ENCODE measurements around the gene CDK5R2. TPM values are rescaled to one million over a fixed set of nuclear protein-coding genes. Genes with fewer than 3 reads are reported as not detected.

Gene CDK5R2
- total and polyA plus RNA-seq, 10 donors = not detected

- no peaks in the 10 kb centered on the region for H3K9me3 ChIP-seq
- intact Hi-C loops (cut with DNase I; ENCODE audit: low total_unique reads) = no loop called here
- TF ChIP-seq CTCF (IDR thresholded peaks at IDR 0.05 in 8 of 11, conservative IDR thresholded peaks at IDR 0.05 in 3 of 11) (no peak), POLR2AphosphoS5 (IDR thresholded peaks at IDR 0.05) (no peak), POLR2A (IDR thresholded peaks at IDR 0.05) (no peak)
- no peak overlapping the region for H3K4me3 ChIP-seq
- DNase-seq = no peak
- H3K36me3 ChIP-seq = no peaks in the 10 kb centered on the region
- H3K4me1 ChIP-seq = peaks cover 3 to 9% (median 5%) of the 10 kb centered on the region in 6 donors
- peaks cover 0 to 91% (median 12%) of the 10 kb centered on the region in 7 donors for H3K27me3 ChIP-seq (replicated peaks in 1 of 7)
- H3K27ac ChIP-seq = no peak overlapping the region
- WGBS, 5 donors = 72 to 87% (median 84%) methylated on average over 8 of the region's 8 CpGs
Observed at GRCh38 chr2:218954541-218955300, 4.7 kb upstream of the CDK5R2 start.

- Histone ChIP-seq H3K4me1 (peaks cover 3 to 22% (median 18%) of the 10 kb centered on the region in 6 donors), H3K9me3 (no peaks in the 10 kb centered on the region), H3K36me3 (no peaks in the 10 kb centered on the region), H3K27ac (no peak overlapping the region), H3K4me3 (no peak overlapping the region), H3K27me3 (replicated peaks in 1 of 7) (peaks cover 0 to 91% (median 26%) of the 10 kb centered on the region in 7 donors)
- intact Hi-C loops (cut with DNase I; ENCODE audit: low total_unique reads) = no loop called here
- no peak for TF ChIP-seq POLR2AphosphoS5 (IDR thresholded peaks at IDR 0.05)
- TF ChIP-seq CTCF (IDR thresholded peaks at IDR 0.05 in 8 of 11, conservative IDR thresholded peaks at IDR 0.05 in 3 of 11) = no peak
- DNase-seq = no peak
- WGBS, 5 donors = 47 to 64% (median 59%) methylated on average over 1 of the region's 1 CpG
Observed at GRCh38 chr2:218956039-218956438, 3.4 kb upstream of the CDK5R2 start.

GRCh38 chr2:218957671-218958070 lies 1.8 kb upstream of the CDK5R2 start:
- 79 to 89% (median 80%) methylated on average over 4 of the region's 4 CpGs for WGBS, 5 donors
- peaks cover 0 to 95% (median 42%) of the 10 kb centered on the region in 7 donors for H3K27me3 ChIP-seq (replicated peaks in 1 of 7)
- TF ChIP-seq POLR2A (IDR thresholded peaks at IDR 0.05) (no peak), CTCF (IDR thresholded peaks at IDR 0.05 in 8 of 11, conservative IDR thresholded peaks at IDR 0.05 in 3 of 11) (no peak), POLR2AphosphoS5 (IDR thresholded peaks at IDR 0.05) (no peak)

GRCh38 chr2:218958276-218958675 lies 1.2 kb upstream of the CDK5R2 start:
- Histone ChIP-seq H3K4me3 (no peak overlapping the region), H3K4me1 (peaks cover 3 to 42% (median 26%) of the 10 kb centered on the region in 6 donors), H3K36me3 (no peaks in the 10 kb centered on the region), H3K27ac (no peak overlapping the region), H3K27me3 (replicated peaks in 1 of 7) (peaks cover 0 to 97% (median 48%) of the 10 kb centered on the region in 7 donors), H3K9me3 (peaks cover 0 to 4% (median 0%) of the 10 kb centered on the region in 8 donors)
- TF ChIP-seq POLR2A (IDR thresholded peaks at IDR 0.05) = no peak
- TF ChIP-seq CTCF (IDR thresholded peaks at IDR 0.05 in 8 of 11, conservative IDR thresholded peaks at IDR 0.05 in 3 of 11) = no peak
- TF ChIP-seq POLR2AphosphoS5 (IDR thresholded peaks at IDR 0.05) = no peak
- intact Hi-C loops (cut with DNase I; ENCODE audit: low total_unique reads) = no loop called here
- WGBS, 5 donors = 88 to 100% (median 93%) methylated on average over 1 of the region's 1 CpG
- DNase-seq = no peak

More at GRCh38 chr2:218957671-218958070, 1.8 kb upstream of the CDK5R2 start:
- peaks cover 0 to 2% (median 0%) of the 10 kb centered on the region in 8 donors for H3K9me3 ChIP-seq
- DNase-seq = no peak
- H3K4me1 ChIP-seq = peaks cover 3 to 36% (median 20%) of the 10 kb centered on the region in 6 donors
- H3K4me3 ChIP-seq = no peak overlapping the region
- no peak overlapping the region for H3K27ac ChIP-seq
- no peaks in the 10 kb centered on the region for H3K36me3 ChIP-seq
- intact Hi-C loops (cut with DNase I; ENCODE audit: low total_unique reads) = no loop called here

Data from spleen (tissue), 11 donors.